HG02943 (cell line): ENCODE results near the gene SLC25A52.
"Not testable (repeated sequence)": the region's sequence is repeated elsewhere in the genome, so short reads cannot be mapped to it uniquely, and the experiment has no call there.

Experiments used
- ATAC-seq: cut with Tn5 transposase; IDR thresholded peaks from one replicate; pipeline ENCODE4 v1.9.1; 2021; ENCODE audit warnings: mild to moderate bottlenecking, low read depth, moderate library complexity; ENCODE audit not compliant: unreplicated experiment

SLC25A52 gene, protein sequence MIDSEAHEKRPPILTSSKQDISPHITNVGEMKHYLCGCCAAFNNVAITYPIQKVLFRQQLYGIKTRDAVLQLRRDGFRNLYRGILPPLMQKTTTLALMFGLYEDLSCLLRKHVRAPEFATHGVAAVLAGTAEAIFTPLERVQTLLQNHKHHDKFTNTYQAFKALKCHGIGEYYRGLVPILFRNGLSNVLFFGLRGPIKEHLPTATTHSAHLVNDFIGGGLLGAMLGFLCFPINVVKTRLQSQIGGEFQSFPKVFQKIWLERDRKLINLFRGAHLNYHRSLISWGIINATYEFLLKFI

DNA sequence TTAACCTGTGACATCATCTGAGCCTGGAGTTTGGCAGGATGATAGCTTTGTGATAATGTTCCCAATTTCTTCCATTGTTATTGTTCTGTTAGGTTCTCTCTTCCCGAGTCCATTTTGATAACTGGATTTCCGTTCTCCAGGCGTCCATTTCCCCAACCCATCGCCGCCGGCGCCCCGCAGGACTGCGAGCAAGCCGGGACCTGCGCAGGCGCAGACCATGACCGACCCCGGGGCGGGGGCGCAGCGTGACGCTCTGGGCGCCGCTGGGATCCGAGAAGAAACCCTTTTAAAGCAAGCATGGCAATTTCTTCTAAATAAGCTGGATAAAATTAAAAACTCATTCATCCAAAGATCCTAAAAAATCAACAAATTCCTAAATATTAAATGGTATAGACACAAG, at the start of gene SLC25A52:
Gene SLC25A52 (minus strand): TSS at position 186 of the 400 bp plus-strand sequence. CDS start 219 bp downstream, outside the sequence.
- no peak for ATAC-seq

- not testable (repeated sequence) for ATAC-seq
Measured at GRCh38 chr18:31809049-31809448, 48.4 kb upstream of the SLC25A52 start.

DNA sequence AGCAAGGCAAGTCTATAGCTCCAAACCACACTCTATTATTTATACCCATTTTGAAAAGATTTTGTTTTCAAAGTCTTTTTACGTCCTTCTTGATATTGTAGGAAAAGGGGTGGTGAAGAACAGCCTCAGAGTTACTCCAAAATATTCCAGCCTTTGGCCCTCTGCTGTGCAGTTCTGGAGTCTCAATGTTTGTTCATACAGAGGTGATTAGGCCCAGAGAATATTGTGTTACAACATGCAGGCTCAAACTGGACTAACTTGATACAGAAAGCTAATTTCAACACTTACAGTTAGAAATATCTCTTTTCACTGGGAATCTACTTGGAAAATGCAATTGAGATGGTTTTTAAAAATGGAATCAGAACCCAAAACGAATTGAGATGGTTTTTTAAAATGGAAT, 40.4 kb upstream of the SLC25A52 start:
- no peak for ATAC-seq

- not testable (repeated sequence) for ATAC-seq
Measured at GRCh38 chr18:31799257-31799656, 38.6 kb upstream of the SLC25A52 start.

GRCh38 chr18:31798399-31798798, 37.7 kb upstream of the SLC25A52 start:
- no peak for ATAC-seq

DNA sequence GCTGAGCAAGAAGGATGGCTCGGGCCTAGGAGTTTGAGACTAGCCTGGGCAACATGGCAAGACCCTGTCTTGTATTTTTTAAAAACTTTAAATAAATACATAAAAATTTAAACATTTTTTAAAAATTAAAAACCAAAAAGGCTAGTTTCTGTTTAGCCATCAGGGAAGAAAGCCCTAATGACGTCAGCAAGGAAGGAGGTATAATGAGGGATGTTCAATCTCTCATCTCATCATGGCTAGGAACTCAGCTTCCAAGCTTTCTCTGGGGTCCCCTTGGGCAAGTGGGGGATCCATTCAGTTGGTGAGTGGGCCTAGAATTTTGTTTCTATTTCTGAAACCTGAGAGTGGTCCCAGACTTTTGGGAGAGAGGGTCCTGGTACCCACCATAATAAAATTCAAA, 35.1 kb upstream of the SLC25A52 start:
- no peak for ATAC-seq

DNA sequence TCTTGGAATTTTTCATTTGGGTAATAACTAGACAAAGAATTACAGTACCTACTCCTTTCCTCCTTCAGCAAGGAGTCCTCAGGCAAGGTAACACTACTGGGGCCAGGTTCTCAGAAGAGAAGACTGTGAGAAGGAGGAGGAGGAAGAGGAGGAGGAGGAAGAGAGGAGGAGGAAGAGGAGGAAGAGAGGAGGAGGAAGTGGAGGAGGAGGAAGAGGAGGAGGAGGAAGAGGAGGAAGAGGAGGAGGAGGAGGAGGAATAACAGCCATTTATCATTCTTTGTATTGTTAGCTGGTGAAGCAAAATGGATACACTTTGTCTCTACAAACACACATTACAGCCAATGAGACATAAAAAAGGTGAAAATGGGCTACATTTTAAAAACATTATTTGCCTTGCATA, 32.9 kb upstream of the SLC25A52 start:
- no peak for ATAC-seq

DNA sequence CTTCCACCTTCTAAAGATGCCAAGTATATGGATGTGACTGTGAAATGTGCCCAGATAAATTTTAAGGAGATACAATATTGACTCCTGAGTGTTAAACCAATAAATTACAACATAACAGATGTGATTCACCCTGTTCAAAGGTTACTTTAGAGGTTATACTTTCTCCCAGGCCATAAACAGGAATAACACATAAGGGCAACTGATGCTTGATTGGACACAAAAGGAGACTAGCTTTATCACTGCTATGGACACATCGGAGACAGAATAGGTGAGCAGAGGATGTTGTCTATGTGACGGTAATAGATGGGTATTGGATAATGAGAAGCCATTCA, 31.9 kb upstream of the SLC25A52 start:
- no peak for ATAC-seq

DNA sequence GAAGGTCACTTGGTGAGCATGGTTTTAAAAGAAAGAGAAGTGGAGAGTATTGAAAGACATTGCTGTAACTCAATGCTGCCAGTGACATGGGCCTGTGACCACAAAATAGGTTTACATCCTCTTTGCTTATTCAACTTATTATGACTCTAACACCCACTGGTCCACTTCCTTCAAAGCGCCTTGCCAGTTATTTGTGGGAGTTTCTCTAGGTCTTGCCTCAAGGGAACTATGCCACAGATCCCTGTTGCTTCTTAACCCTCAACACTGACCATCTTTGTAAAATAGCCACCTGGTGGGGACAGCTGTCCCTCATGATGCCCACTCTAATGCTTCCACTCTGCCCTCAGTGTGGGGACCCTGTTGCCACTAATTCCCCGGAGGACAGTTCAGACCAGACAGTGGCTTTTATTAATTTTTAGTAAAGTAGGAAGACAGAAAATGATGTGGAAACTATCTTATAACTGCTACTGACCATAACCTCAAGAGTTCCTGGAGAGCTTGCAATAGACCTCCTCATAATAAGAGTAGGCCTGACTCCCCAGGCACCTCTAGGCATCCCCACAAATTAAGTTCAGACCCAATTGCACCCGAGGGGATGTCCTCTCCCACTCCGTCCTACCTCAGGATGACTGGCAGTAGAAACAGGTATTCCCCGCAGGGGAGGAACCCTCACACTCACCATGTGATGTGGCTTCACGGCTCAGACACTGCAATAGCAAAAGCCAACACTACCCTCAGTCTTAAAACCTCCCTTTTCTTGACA, 31.3 kb upstream of the SLC25A52 start:
- peak; percentile 94 for ATAC-seq

DNA sequence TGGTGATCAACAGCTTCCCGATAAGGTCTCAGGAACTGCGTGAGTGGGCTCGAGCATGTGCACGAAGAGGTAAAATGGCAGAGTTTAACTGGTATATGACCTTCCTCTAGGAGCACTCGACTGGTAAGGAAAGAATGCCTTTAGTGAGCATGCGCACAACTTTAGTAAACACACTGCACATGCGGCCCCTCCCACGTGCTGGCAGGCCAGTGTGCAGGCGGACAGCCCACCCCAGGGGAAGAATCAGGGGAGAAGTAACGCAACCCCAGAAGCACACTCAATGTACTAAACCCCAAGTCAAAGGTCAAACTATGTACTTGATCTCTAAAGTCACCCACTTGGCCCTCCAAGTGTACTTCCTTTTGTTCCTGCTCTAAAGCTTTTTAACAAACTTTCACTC, 28.7 kb upstream of the SLC25A52 start:
- ATAC-seq = no peak

- no peak for ATAC-seq
Measured at GRCh38 chr18:31783059-31783458, 22.4 kb upstream of the SLC25A52 start.

- no peak for ATAC-seq
Measured at GRCh38 chr18:31778391-31778950, 17.8 kb upstream of the SLC25A52 start.

DNA sequence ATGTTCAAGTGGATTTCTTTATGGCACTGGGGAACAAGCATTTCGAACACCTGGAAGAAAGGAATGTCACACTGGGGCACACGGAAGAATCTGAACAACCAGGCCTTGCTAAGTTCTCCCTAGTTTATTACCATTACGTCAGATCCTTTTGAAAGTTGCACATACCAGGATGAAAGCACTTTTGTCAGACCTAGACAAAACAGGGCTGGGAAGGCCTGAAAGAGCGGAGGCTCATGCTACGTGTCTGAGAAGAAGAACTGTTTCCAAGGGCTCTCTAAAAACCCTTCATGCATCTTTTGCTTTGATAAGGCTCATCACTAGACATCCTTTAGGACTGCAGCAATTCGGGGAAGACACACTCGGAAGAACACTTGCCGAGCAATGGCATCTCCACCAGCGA, 15.4 kb upstream of the SLC25A52 start:
- ATAC-seq = no peak

- no peak for ATAC-seq
Measured at GRCh38 chr18:31774962-31775361, 14.3 kb upstream of the SLC25A52 start.

DNA sequence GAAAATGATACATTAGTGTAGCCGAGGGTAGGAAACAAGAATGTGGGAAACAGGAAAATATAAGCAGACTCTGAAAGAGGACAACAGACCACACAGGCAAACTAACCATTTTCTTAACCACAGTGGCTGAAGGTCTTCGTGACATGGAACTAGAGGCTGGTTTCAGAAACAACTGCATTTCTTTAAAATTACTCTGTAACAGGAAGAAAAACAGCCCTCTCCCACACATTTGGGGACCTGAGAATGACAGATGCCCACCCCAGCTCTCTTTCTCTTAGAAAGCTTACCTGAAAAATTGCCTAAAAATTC, 13.8 kb upstream of the SLC25A52 start:
- ATAC-seq = peak; percentile 75

DNA sequence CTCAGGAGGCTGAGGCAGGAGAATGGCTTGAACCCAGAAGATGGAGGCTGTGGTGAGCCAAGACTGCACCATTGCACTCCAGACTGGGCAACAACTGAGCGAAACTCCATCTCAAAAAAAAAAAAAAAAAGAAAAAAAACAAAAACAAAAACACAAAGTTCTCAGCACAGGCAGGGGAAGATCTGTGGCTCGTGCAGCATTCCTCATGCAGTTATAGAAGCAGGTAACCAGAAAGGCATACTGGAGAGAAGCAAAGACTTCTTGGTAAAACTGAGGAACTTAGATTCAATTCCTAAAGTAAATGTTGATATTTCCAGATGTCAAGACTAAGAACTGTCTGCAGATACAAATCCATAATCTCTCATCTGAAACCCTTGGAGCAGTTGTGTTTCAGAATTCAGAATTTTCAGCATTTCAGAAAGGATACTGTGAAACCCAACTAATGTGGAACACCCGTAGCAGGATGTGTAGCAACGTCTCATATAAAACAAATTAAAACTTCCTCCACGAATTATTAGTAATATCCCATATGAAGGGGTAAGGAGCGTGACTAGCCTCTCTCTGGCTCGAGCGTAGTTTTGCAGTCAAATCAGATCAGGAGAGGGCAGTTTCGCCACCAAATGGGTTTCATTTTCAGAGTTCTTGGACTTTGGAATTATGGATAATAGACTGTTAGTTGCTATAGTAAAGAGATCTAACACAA, 13.2 kb upstream of the SLC25A52 start:
- ATAC-seq = peak; percentile 47

DNA sequence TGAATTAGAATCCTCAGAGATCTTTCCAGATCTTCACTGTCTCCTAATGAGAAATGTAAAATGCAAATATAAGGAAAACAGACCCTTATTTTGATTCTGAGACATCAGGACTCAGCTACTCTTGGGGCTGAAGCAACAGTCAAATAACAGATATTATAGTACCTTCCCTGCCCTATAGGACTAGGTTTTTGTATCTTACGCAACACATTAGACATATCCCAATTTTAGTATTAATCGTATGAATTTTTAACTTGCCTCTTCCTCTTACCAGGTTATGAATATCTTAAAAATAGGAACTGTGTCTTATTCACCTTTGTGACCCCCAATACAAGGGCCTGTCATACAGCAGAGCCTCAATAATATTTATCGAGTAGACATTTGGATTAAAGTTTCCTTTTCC, 12.0 kb upstream of the SLC25A52 start:
- no peak for ATAC-seq

DNA sequence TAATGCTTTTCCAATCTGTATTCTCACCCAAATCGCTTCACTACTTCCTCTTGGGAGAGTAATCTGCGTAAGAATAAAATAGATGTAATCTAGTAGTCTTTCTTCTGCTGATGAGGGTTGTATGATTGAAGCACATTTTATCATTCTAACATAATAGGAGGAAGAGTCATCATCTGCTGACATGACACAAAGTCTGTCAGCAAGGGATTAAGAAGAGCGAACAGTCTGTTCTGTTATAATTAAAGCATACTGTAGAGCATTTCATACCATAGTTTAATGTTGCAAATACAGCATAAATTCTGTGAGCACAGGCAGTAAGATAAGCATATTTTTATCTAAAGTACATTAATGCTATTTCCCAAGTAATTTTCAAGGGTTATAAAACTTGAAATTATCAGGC, 10.4 kb downstream of the SLC25A52 start:
- ATAC-seq = no peak

- no peak for ATAC-seq
Measured at GRCh38 chr18:31746396-31746795, 14.3 kb downstream of the SLC25A52 start.

GRCh38 chr18:31744321-31745067, 16.2 kb downstream of the SLC25A52 start:
- no peak for ATAC-seq

GRCh38 chr18:31743600-31743999, 17.1 kb downstream of the SLC25A52 start:
- not testable (repeated sequence) for ATAC-seq
